GM12865 (cell line): ENCODE measurements around the gene SNX10.

Source experiments
- DNase-seq: peaks from one replicate; pipeline ENCODE4 v3.0.0; 2010; ENCODE audit warnings: low read depth
- H3K4me3 ChIP-seq: 2 replicates; pipeline ENCODE4 v1.5.1; 2011; ENCODE audit warnings: mild to moderate bottlenecking, low read depth, low read length, control low read depth
- CTCF ChIP-seq: IDR thresholded peaks from 2 replicates; pipeline ENCODE4 v1.5.1; 2011; ENCODE audit warnings: low read length, control low read depth, low read depth, inconsistent platforms; ENCODE audit not compliant: insufficient read depth; ENCODE audit errors: missing control alignments

SNX10 gene

GRCh38 chr7:26420422-26421019 is 128.9 kb downstream of the SNX10 start:
- no peak for TF ChIP-seq CTCF
- no peak overlapping the region for H3K4me3 ChIP-seq
- no peak for DNase-seq

- TF ChIP-seq CTCF = no peak
- DNase-seq = no peak
- H3K4me3 ChIP-seq = no peak overlapping the region
Measured at GRCh38 chr7:26422761-26423160, 131.1 kb downstream of the SNX10 start.

DNA sequence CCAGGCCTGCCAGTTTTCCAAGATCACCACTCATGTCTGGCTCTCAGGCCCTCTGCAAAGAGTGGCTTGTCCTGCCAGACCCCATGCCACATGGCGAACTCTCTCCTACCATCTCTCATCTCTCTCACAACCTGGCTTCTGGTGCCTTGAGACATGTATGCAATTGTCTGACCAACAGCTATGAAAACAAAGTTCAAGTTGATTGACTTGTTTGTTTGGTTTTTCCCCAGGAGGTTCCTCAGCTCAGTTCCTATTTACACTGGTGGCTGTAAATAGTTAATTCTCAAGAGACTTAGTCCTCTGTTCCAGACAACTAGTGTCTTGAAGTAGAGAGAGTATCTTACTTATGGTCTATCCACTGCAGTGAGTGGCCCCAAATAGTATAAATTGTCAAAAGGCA is 131.8 kb downstream of the SNX10 start:
- TF ChIP-seq CTCF = no peak
- no peak overlapping the region for H3K4me3 ChIP-seq
- DNase-seq = no peak
